Gastrocnemius medialis (tissue), 4 donors: ENCODE measurements around the gene PLIN4.

Experiments
- POLR2A ChIP-seq, 2 donors: fragments of 450-650 bp; IDR thresholded peaks; one replicate each; pipeline ENCODE4 v1.6.1; 2017; ENCODE audit warnings: antibody characterized with exemption in 2 of 2, mild to moderate bottlenecking in 2 of 2, moderate library complexity in 2 of 2
- TF ChIP-seq, protein P1 (sequence below), 5 experiments: fragments of 450-650 bp in 3 of 5; fragments of 200-600 bp in 2 of 5; sonication (generic) in 2 of 5; IDR thresholded peaks in 4 of 5; conservative IDR thresholded peaks in 1 of 5; 1 replicate in 4 of 5; 2 replicates in 1 of 5; pipeline ENCODE4 v1.5.1; 2016 to 2019; ENCODE audit warnings: antibody characterized with exemption in 5 of 5, mild to moderate bottlenecking in 3 of 5, moderate library complexity in 3 of 5

DNA sequence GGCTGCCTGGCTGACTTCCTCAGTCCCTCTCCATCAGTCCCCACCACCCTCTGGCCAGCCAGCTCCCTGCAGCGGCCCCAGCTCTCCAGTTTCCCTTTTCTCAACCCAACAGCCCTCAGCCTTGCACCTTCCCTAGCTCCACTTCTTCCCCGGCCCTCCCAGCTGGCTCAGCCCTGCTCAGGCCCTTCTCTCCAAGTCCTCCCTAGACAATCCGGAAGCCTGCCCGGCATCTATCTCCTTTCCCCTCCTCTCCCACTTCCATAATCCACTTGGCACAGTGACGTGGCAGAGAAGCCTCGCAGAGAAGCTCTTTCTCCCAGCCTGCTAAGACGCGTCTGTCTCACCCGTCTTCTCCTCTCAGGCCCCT, 61.8 kb downstream of the PLIN4 start:
- TF ChIP-seq, protein P1, sequence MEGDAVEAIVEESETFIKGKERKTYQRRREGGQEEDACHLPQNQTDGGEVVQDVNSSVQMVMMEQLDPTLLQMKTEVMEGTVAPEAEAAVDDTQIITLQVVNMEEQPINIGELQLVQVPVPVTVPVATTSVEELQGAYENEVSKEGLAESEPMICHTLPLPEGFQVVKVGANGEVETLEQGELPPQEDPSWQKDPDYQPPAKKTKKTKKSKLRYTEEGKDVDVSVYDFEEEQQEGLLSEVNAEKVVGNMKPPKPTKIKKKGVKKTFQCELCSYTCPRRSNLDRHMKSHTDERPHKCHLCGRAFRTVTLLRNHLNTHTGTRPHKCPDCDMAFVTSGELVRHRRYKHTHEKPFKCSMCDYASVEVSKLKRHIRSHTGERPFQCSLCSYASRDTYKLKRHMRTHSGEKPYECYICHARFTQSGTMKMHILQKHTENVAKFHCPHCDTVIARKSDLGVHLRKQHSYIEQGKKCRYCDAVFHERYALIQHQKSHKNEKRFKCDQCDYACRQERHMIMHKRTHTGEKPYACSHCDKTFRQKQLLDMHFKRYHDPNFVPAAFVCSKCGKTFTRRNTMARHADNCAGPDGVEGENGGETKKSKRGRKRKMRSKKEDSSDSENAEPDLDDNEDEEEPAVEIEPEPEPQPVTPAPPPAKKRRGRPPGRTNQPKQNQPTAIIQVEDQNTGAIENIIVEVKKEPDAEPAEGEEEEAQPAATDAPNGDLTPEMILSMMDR (IDR thresholded peaks at IDR 0.05 in 4 of 5, conservative IDR thresholded peaks at IDR 0.05 in 1 of 5): no peak
- no peak for TF ChIP-seq POLR2A (IDR thresholded peaks at IDR 0.05)
